ENCODE data around the gene OR4D2.

Gene OR4D2

DNA sequence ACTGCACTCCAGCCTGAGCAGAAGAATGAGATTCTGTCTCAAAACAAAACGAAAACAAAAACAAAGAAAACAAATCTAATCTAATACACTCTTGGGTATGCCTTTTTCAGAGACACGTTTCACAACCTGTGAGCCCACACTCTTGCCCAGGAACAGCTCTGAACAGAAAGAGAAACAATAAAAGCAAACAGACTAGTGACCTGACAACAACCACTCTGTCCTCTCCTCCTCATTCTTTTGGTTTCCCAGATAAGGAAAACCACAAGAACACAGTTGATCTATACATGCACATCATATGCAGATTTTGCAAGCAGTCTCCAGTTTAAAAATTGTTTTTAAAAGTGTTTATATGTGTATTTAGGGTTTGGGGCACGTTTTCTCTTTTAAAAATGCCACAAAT is 51.0 kb downstream of the OR4D2 start:
- no peak for DNase-seq

DNA sequence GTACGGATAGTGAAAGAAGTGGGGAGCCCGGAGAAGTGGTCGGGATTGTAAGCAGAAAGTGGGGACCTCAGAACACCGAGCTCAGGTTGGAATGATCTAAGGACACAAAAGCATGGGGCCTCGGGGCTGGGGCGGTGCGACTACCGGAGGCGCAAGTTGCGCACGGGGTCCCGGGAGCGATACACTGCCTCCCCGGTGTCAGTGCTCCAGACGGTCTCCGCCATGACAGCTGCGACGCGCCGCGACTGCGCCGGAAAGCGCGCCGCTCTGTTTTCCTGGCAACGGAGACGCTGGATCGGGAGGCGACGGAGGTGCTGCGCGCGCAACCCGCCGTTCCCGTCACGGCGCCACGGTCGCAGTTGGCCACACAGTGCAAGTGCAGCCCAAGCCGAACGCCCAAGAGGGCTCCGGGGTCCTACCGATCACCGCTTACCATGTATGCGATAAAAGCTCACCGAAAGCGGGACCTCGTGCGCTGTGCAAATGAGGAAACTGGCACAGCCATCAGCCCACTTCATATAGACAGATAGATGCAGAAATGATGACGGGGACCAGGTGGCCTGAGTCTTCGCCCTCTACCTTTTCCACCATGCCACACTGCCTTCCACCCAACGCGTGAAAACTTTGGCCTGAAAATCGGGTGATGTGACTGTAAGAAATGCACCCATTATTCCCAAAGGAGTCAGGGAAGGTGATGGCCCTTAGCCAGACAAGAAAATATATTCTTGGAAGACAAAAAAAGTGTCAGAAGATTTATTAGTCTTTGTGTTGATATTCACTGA is 52.4 kb downstream of the OR4D2 start, which contains the start of gene MKS1:
Gene MKS1, minus strand, starts transcription at position 249 of the 782 bp plus-strand sequence. Its CDS starts 25 bp downstream, at position 224.
- peak; percentile 98 for DNase-seq

DNA sequence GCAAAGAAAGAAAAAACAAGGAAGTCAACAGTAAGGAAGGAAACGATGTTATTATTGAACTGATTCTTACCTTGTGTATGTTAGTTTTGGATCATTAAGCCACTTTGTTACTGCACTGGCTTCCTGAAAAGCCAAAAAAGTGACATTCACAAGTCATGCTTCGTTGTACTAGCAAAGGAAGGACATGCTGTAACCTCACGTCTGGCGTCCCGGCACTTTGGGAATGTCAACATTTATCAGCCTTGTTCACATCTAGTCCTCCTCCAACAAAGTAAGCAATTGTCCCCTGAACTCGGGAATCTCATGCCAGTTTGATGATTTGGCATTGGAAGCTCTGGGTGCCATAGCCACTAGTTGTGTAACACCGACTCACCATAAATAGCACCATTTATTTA is 53.0 kb downstream of the OR4D2 start:
- DNase-seq: no peak
